ENCODE measurements around the gene TNF.

The TNF gene

DNA sequence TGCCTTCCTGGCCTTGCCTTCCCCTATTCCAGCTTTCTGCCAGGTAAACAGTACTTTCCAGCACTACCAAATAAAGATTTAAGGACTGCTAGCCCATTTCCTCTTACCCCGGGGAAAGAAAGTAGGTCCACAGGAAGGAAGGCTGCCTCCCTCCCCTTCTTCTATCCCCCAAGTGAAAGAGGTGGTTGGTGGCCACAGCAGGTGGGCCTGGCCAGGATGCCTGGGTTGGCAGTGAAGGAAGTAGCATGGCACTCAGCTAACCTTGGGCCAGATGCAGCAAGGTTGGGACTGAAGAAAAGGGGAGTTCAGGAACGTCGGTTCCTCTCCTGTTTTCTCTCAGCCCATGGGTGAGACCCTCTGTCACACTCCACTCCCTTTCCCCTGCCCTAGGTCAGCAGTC is 19.1 kb upstream of the TNF start:
- Histone ChIP-seq H2AFZ (no peak overlapping the region), H3K4me2 (ENCODE audit: low read length) (no peak overlapping the region), H3K27ac (no peak overlapping the region), H3K9ac (no peak overlapping the region), H3K27me3 (ENCODE audit: control insufficient read depth, insufficient read depth, low read length) (no peaks in the 10 kb centered on the region), H3K9me3 (ENCODE audit: control insufficient read depth, low read length) (no peaks in the 10 kb centered on the region), H3K4me1 (no peaks in the 10 kb centered on the region), H3K79me2 (peaks cover 10% of the 10 kb centered on the region), H3K4me3 (ENCODE audit: low read depth, low read length) (no peak overlapping the region), H3K36me3 (ENCODE audit: control insufficient read depth, insufficient read depth, low read length) (no peaks in the 10 kb centered on the region)
- TF ChIP-seq, protein P1, sequence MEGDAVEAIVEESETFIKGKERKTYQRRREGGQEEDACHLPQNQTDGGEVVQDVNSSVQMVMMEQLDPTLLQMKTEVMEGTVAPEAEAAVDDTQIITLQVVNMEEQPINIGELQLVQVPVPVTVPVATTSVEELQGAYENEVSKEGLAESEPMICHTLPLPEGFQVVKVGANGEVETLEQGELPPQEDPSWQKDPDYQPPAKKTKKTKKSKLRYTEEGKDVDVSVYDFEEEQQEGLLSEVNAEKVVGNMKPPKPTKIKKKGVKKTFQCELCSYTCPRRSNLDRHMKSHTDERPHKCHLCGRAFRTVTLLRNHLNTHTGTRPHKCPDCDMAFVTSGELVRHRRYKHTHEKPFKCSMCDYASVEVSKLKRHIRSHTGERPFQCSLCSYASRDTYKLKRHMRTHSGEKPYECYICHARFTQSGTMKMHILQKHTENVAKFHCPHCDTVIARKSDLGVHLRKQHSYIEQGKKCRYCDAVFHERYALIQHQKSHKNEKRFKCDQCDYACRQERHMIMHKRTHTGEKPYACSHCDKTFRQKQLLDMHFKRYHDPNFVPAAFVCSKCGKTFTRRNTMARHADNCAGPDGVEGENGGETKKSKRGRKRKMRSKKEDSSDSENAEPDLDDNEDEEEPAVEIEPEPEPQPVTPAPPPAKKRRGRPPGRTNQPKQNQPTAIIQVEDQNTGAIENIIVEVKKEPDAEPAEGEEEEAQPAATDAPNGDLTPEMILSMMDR (IDR thresholded peaks at IDR 0.05) = no peak

GRCh38 chr6:31557443-31558317 is 17.7 kb upstream of the TNF start:
- no peak overlapping the region for H3K9ac ChIP-seq
- TF ChIP-seq, protein P1 (IDR thresholded peaks at IDR 0.05) = no peak
- H3K79me2 ChIP-seq = peaks cover 5% of the 10 kb centered on the region
- no peak overlapping the region for H3K4me3 ChIP-seq (ENCODE audit: low read depth, low read length)
- H3K27ac ChIP-seq = peak overlapping the region; percentile 11
- no peak overlapping the region for H2AFZ ChIP-seq
- H3K9me3 ChIP-seq (ENCODE audit: control insufficient read depth, low read length) = no peaks in the 10 kb centered on the region
- H3K4me2 ChIP-seq (ENCODE audit: low read length) = no peak overlapping the region
- H3K4me1 ChIP-seq = no peaks in the 10 kb centered on the region
- H3K27me3 ChIP-seq (ENCODE audit: control insufficient read depth, insufficient read depth, low read length) = no peaks in the 10 kb centered on the region
- no peaks in the 10 kb centered on the region for H3K36me3 ChIP-seq (ENCODE audit: control insufficient read depth, insufficient read depth, low read length)

DNA sequence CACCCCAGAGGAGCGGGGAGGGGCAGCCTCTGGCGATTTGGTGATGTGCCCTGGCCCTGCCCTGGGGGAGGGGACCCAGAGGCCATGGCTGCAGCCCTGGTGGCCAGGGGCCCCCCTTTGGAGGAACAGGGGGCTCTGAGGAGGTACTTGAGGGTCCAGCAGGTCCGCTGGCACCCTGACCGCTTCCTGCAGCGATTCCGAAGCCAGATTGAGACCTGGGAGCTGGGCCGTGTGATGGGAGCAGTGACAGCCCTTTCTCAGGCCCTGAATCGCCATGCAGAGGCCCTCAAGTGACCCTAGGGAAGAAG is 17.1 kb upstream of the TNF start:
- no peaks in the 10 kb centered on the region for H3K27me3 ChIP-seq (ENCODE audit: control insufficient read depth, insufficient read depth, low read length)
- H3K4me1 ChIP-seq = no peaks in the 10 kb centered on the region
- no peak overlapping the region for H3K4me3 ChIP-seq (ENCODE audit: low read depth, low read length)
- no peaks in the 10 kb centered on the region for H3K36me3 ChIP-seq (ENCODE audit: control insufficient read depth, insufficient read depth, low read length)
- no peak overlapping the region for H3K9ac ChIP-seq
- no peak overlapping the region for H3K4me2 ChIP-seq (ENCODE audit: low read length)
- peaks cover 5% of the 10 kb centered on the region for H3K79me2 ChIP-seq
- TF ChIP-seq, protein P1 (IDR thresholded peaks at IDR 0.05) = no peak
- peak overlapping the region; percentile 11 for H3K27ac ChIP-seq
- H3K9me3 ChIP-seq (ENCODE audit: control insufficient read depth, low read length) = no peaks in the 10 kb centered on the region
- H2AFZ ChIP-seq = no peak overlapping the region

- TF ChIP-seq, protein P1 (IDR thresholded peaks at IDR 0.05) = no peak
- no peak overlapping the region for H3K4me3 ChIP-seq (ENCODE audit: low read depth, low read length)
- H3K27me3 ChIP-seq (ENCODE audit: control insufficient read depth, insufficient read depth, low read length) = no peaks in the 10 kb centered on the region
- H3K9me3 ChIP-seq (ENCODE audit: control insufficient read depth, low read length) = no peaks in the 10 kb centered on the region
- peaks cover 2% of the 10 kb centered on the region for H3K79me2 ChIP-seq
- peak overlapping the region; percentile 45 for H3K27ac ChIP-seq
- no peaks in the 10 kb centered on the region for H3K4me1 ChIP-seq
- no peak overlapping the region for H2AFZ ChIP-seq
- H3K9ac ChIP-seq = no peak overlapping the region
- no peak overlapping the region for H3K4me2 ChIP-seq (ENCODE audit: low read length)
- no peaks in the 10 kb centered on the region for H3K36me3 ChIP-seq (ENCODE audit: control insufficient read depth, insufficient read depth, low read length)
These were observed 16.5 kb upstream of the TNF start for GRCh38 chr6:31558631-31559500.
